OCI-LY1 (cell line): ENCODE results near the gene RABGAP1L.

Source experiments
- H2AFZ ChIP-seq: fragments of 200-600 bp; sonication (generic), shearing (Covaris generic); 2 replicates; pipeline ENCODE4 v1.6.0; 2014; ENCODE audit warnings: antibody characterized with exemption, mild to moderate bottlenecking, low read length
- H3F3A ChIP-seq: fragments of 200-600 bp; sonication (generic), shearing (Covaris generic); 2 replicates; pipeline ENCODE4 v1.6.0; 2014; ENCODE audit warnings: mild to moderate bottlenecking, antibody characterized with exemption, low read length, moderate library complexity; ENCODE audit not compliant: insufficient read depth
- H3K27ac ChIP-seq: fragments of 200-600 bp; sonication (generic); 2 replicates; pipeline ENCODE4 v1.5.1; 2014; ENCODE audit warnings: low read length, mixed run types, mild to moderate bottlenecking, low read depth; ENCODE audit not compliant: poor library complexity, severe bottlenecking
- H3K27me3 ChIP-seq: fragments of 200-600 bp; sonication (generic); 2 replicates; pipeline ENCODE4 v1.6.0; 2014; ENCODE audit warnings: antibody characterized with exemption, mild to moderate bottlenecking, low read length, moderate library complexity; ENCODE audit not compliant: insufficient read depth
- H3K36me3 ChIP-seq: fragments of 200-600 bp; sonication (generic); 2 replicates; pipeline ENCODE4 v1.6.1; 2014; ENCODE audit warnings: mild to moderate bottlenecking, antibody characterized with exemption, low read length, moderate library complexity, mixed read lengths; ENCODE audit not compliant: insufficient read depth
- H3K4me1 ChIP-seq: fragments of 200-600 bp; sonication (generic); 2 replicates; pipeline ENCODE4 v1.5.1; 2014; ENCODE audit warnings: mild to moderate bottlenecking, low read length, moderate library complexity; ENCODE audit not compliant: insufficient read depth, severe bottlenecking
- H3K4me2 ChIP-seq: fragments of 200-600 bp; sonication (generic), shearing (Covaris generic); 2 replicates; pipeline ENCODE4 v1.6.1; 2014; ENCODE audit warnings: low read length
- H3K4me3 ChIP-seq: fragments of 200-600 bp; sonication (generic); 2 replicates; pipeline ENCODE4 v1.5.1; 2014; ENCODE audit warnings: low read length, low read depth, mild to moderate bottlenecking, mixed read lengths; ENCODE audit not compliant: poor library complexity, severe bottlenecking
- H3K79me2 ChIP-seq: fragments of 200-600 bp; shearing (Covaris generic); 2 replicates; pipeline ENCODE4 v1.6.1; 2016; ENCODE audit warnings: mixed run types, low read length, mixed read lengths; ENCODE audit not compliant: insufficient read depth
- H3K9ac ChIP-seq: fragments of 200-600 bp; sonication (generic), shearing (Covaris generic); 2 replicates; pipeline ENCODE4 v1.6.1; 2014; ENCODE audit warnings: mild to moderate bottlenecking, low read length, mixed read lengths
- H3K9me2 ChIP-seq: fragments of 200-600 bp; sonication (generic), shearing (Covaris generic); 2 replicates; pipeline ENCODE4 v1.6.1; 2014; ENCODE audit warnings: low read depth, mild to moderate bottlenecking, low read length, mixed read lengths
- H3K9me3 ChIP-seq: fragments of 200-600 bp; shearing (Covaris generic); 2 replicates; pipeline ENCODE4 v1.6.1; 2014; ENCODE audit warnings: low read length, mixed read lengths
- H4K20me1 ChIP-seq: fragments of 200-600 bp; sonication (generic), shearing (Covaris generic); 2 replicates; pipeline ENCODE4 v1.6.0; 2016; ENCODE audit warnings: mild to moderate bottlenecking, low read length; ENCODE audit not compliant: insufficient read depth
- EZH2 ChIP-seq: fragments of 200-600 bp; sonication (generic), shearing (Covaris generic); IDR thresholded peaks from 2 replicates; pipeline ENCODE4 v1.8.0; 2017; ENCODE audit warnings: borderline replicate concordance, mixed run types, mild to moderate bottlenecking, antibody characterized with exemption, low read length, moderate library complexity, mixed read lengths
- TF ChIP-seq, protein P1 (sequence below): fragments of 200-600 bp; sonication (generic), shearing (Covaris generic); IDR thresholded peaks from 2 replicates; pipeline ENCODE4 v1.5.1; 2017; ENCODE audit warnings: mild to moderate bottlenecking, antibody characterized with exemption, low read length, moderate library complexity, mixed read lengths

RABGAP1L gene

DNA sequence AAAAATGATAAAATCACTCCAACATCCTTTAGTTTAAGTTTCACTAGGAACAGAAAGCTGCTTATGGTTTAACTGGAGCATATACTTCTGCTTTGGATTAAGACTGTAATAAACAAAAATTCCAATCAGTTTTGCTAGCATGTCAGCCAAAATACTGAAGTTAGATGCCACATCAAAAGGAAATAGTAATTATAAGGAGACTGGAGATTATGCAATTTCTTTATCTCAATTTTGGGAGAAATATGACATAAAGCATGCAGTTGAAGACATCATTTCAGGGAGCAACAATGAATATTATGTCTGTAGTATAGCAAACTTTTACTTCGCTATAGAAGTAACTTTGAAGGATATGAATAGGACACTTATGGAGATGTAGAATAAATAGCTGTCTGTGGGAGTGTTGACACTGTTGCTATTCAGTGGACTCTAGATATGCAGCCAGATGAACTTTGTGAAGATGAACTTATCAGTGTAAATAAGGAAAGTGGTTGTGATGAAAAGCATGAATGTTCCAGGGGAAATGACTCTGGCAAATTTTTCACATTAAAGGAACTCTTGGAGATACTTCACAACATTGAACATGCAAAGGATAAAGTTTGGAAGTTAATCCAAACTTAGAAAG, 107.8 kb downstream of the RABGAP1L start:
- Histone ChIP-seq H3K4me3 (no peak overlapping the region), H3K27me3 (no peaks in the 10 kb centered on the region), H3K36me3 (no peaks in the 10 kb centered on the region), H3K4me2 (no peak overlapping the region; the same call in 1 of the 2 replicates), H4K20me1 (no peaks in the 10 kb centered on the region), H3K79me2 (no peaks in the 10 kb centered on the region), H3K9ac (peak overlapping the region; percentile 13; the same call in 1 of the 2 replicates), H2AFZ (no peak overlapping the region), H3K9me2 (no peaks in the 10 kb centered on the region), H3K27ac (peak overlapping the region; percentile 86), H3K4me1 (peaks cover 87% of the 10 kb centered on the region), H3F3A (no peaks in the 10 kb centered on the region), H3K9me3 (no peaks in the 10 kb centered on the region)
- TF ChIP-seq, protein P1, sequence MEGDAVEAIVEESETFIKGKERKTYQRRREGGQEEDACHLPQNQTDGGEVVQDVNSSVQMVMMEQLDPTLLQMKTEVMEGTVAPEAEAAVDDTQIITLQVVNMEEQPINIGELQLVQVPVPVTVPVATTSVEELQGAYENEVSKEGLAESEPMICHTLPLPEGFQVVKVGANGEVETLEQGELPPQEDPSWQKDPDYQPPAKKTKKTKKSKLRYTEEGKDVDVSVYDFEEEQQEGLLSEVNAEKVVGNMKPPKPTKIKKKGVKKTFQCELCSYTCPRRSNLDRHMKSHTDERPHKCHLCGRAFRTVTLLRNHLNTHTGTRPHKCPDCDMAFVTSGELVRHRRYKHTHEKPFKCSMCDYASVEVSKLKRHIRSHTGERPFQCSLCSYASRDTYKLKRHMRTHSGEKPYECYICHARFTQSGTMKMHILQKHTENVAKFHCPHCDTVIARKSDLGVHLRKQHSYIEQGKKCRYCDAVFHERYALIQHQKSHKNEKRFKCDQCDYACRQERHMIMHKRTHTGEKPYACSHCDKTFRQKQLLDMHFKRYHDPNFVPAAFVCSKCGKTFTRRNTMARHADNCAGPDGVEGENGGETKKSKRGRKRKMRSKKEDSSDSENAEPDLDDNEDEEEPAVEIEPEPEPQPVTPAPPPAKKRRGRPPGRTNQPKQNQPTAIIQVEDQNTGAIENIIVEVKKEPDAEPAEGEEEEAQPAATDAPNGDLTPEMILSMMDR, result no peak
- no peak for TF ChIP-seq EZH2

DNA sequence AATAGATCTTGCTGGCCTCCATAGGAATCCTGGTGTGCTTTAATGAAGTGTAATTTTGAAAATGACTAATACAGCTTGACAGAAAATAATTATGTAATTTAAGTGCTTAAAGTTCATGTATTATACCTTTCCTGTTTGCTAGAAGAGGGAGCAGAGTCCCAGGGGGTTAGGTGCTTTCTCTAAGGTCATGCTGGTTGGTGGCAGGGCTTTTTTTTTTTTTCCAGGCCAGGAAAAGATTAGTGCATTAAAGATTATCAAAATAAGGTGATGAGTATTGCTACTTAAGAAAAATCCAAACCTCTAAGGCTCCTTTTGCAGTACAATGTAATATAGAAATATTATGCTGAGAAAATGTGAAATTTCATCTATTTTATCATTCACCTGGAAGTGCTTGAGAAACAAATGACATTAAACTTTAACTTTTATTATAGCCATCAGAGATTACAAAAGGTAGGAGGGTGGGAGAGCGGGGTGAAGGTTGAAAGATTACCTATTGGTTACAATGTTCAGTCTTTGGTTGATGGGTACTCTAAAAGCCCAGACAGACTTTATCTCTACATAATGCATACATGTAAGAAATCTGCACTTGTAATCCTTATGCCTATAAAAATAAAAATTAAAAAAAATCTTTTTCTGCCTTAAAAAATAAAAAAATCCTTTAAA, 110.8 kb downstream of the RABGAP1L start:
- H3K36me3 ChIP-seq, result no peaks in the 10 kb centered on the region
- no peaks in the 10 kb centered on the region for H3K9me2 ChIP-seq
- no peaks in the 10 kb centered on the region; the same call in 1 of the 2 replicates for H3F3A ChIP-seq
- peak overlapping the region; percentile 94 for H3K27ac ChIP-seq
- H4K20me1 ChIP-seq, result no peaks in the 10 kb centered on the region
- no peaks in the 10 kb centered on the region for H3K27me3 ChIP-seq
- H3K4me3 ChIP-seq, result no peak overlapping the region
- H3K4me1 ChIP-seq, result peaks cover 87% of the 10 kb centered on the region
- no peak overlapping the region for H3K4me2 ChIP-seq
- H3K79me2 ChIP-seq, result no peaks in the 10 kb centered on the region
- TF ChIP-seq, protein P1, result no peak
- no peak for TF ChIP-seq EZH2
- H3K9me3 ChIP-seq, result no peaks in the 10 kb centered on the region
- no peak overlapping the region for H3K9ac ChIP-seq
- no peak overlapping the region for H2AFZ ChIP-seq

DNA sequence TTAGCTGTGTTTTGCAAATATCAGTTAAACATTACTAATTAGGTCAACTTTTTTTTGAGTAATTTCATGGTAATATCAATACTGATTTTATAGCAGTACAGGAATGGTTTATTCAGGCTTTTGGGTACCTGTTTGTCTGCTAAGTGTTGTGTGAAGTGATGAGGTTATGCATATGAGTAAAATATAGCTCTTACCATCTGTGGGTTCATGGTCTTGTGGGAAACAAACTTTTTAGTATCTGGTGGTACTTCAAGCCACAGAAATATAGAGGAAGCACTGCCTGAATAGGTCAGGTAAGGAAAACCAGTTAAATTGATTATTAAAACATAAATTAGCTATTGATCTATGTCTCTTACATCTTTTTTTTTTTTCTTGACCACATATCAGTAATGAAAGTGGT, 113.9 kb downstream of the RABGAP1L start:
- Histone ChIP-seq H3K9me2 (no peaks in the 10 kb centered on the region), H3K27me3 (no peaks in the 10 kb centered on the region), H3K79me2 (peaks cover 4% of the 10 kb centered on the region; the same call in 1 of the 2 replicates), H3F3A (no peaks in the 10 kb centered on the region; the same call in 1 of the 2 replicates), H3K4me2 (peak overlapping the region; percentile 54), H2AFZ (no peak overlapping the region), H3K9me3 (no peaks in the 10 kb centered on the region), H3K36me3 (peaks cover 9% of the 10 kb centered on the region), H3K9ac (peak overlapping the region; percentile 37), H3K27ac (peak overlapping the region; percentile 94), H4K20me1 (no peaks in the 10 kb centered on the region), H3K4me1 (peaks cover 84% of the 10 kb centered on the region), H3K4me3 (peak overlapping the region; percentile 11)
- TF ChIP-seq EZH2, result no peak
- TF ChIP-seq, protein P1, result no peak
